Osteoblast (primary cell): ENCODE results near the gene CRYL1. TPM values are rescaled to one million over a fixed set of nuclear protein-coding genes. Genes with fewer than 3 reads are reported as not detected.

Source experiments
- DNase-seq: peaks from one replicate; pipeline ENCODE4 v3.0.0; 2011; ENCODE audit warnings: low spot score, mixed read lengths; ENCODE audit not compliant: insufficient read length; ENCODE audit errors: missing footprints
- H2AFZ ChIP-seq: 2 replicates; pipeline ENCODE4 v1.6.0; 2011; ENCODE audit warnings: mild to moderate bottlenecking, low read length
- H3K27ac ChIP-seq: 2 replicates; pipeline ENCODE4 v1.5.1; 2011; ENCODE audit warnings: mild to moderate bottlenecking, low read depth, low read length, moderate library complexity
- H3K27me3 ChIP-seq: 2 replicates; pipeline ENCODE4 v1.6.0; 2012; ENCODE audit warnings: mild to moderate bottlenecking, control low read depth, inconsistent platforms, low read length, moderate library complexity; ENCODE audit not compliant: insufficient read depth
- H3K36me3 ChIP-seq: 2 replicates; pipeline ENCODE4 v1.5.1; 2011; ENCODE audit warnings: mild to moderate bottlenecking, low read length, control low read depth, moderate library complexity; ENCODE audit not compliant: insufficient read depth
- H3K4me1 ChIP-seq: 2 replicates; pipeline ENCODE4 v1.5.1; 2011; ENCODE audit warnings: mild to moderate bottlenecking, low read length, control low read depth, moderate library complexity; ENCODE audit not compliant: insufficient read depth
- H3K4me2 ChIP-seq: 2 replicates; pipeline ENCODE4 v1.6.0; 2011; ENCODE audit warnings: mild to moderate bottlenecking, low read length; ENCODE audit not compliant: insufficient read depth
- H3K4me3 ChIP-seq: fragments of 200-600 bp; sonication (generic); 3 replicates; pipeline ENCODE4 v1.5.1; 2012; ENCODE audit warnings: mild to moderate bottlenecking, low read length, inconsistent platforms; ENCODE audit not compliant: insufficient read depth
- H3K79me2 ChIP-seq: 2 replicates; pipeline ENCODE4 v1.6.0; 2012; ENCODE audit warnings: mild to moderate bottlenecking, low read length, control low read depth, inconsistent platforms; ENCODE audit not compliant: insufficient read depth
- H3K9me3 ChIP-seq: 2 replicates; pipeline ENCODE4 v1.5.1; 2011; ENCODE audit warnings: low read depth, low read length, control low read depth
- H4K20me1 ChIP-seq: 2 replicates; pipeline ENCODE4 v1.6.0; 2012; ENCODE audit warnings: mild to moderate bottlenecking, low read length, control low read depth; ENCODE audit not compliant: insufficient read depth
- CTCF ChIP-seq: IDR thresholded peaks from 2 replicates; pipeline ENCODE4 v1.5.1; 2011; ENCODE audit warnings: mild to moderate bottlenecking, low read depth, low read length, moderate library complexity; ENCODE audit errors: extremely low read depth
- total RNA-seq: library from RNA; depleted of rRNA; stranded (reverse); fragments of >200 nt; gene quantifications from 2 replicates; pipeline ENCODE4 v1.2.3, GENCODE V29; 2012

The CRYL1 gene
- total RNA-seq, 1 donor, result 12.7 TPM

- DNase-seq, result no peak
- no peak overlapping the region for H3K4me2 ChIP-seq
- no peaks in the 10 kb centered on the region for H3K79me2 ChIP-seq
- peaks cover 2% of the 10 kb centered on the region for H3K27me3 ChIP-seq
- TF ChIP-seq CTCF, result no peak
- no peaks in the 10 kb centered on the region for H3K36me3 ChIP-seq
- no peaks in the 10 kb centered on the region for H4K20me1 ChIP-seq
- no peak overlapping the region for H3K27ac ChIP-seq
- H3K4me1 ChIP-seq, result no peaks in the 10 kb centered on the region
- no peak overlapping the region for H2AFZ ChIP-seq
- no peak overlapping the region for H3K4me3 ChIP-seq
- no peaks in the 10 kb centered on the region for H3K9me3 ChIP-seq
Measured at GRCh38 chr13:20442375-20442774, 83.3 kb downstream of the CRYL1 start.

- Histone ChIP-seq H3K79me2 (no peaks in the 10 kb centered on the region), H2AFZ (no peak overlapping the region), H4K20me1 (no peaks in the 10 kb centered on the region), H3K4me1 (no peaks in the 10 kb centered on the region), H3K4me2 (no peak overlapping the region), H3K27ac (no peak overlapping the region), H3K9me3 (no peaks in the 10 kb centered on the region), H3K4me3 (no peak overlapping the region), H3K27me3 (peaks cover 2% of the 10 kb centered on the region), H3K36me3 (no peaks in the 10 kb centered on the region)
- peak; percentile 78 for DNase-seq
- TF ChIP-seq CTCF, result no peak
Measured at GRCh38 chr13:20441879-20442278, 83.8 kb downstream of the CRYL1 start.

- Histone ChIP-seq H3K36me3 (no peaks in the 10 kb centered on the region), H3K4me2 (no peak overlapping the region), H2AFZ (no peak overlapping the region), H3K4me3 (no peak overlapping the region), H3K9me3 (no peaks in the 10 kb centered on the region), H3K27me3 (peaks cover 2% of the 10 kb centered on the region), H3K27ac (no peak overlapping the region), H3K79me2 (no peaks in the 10 kb centered on the region), H4K20me1 (no peaks in the 10 kb centered on the region), H3K4me1 (no peaks in the 10 kb centered on the region)
- DNase-seq, result no peak
- no peak for TF ChIP-seq CTCF
Measured at GRCh38 chr13:20441056-20441455, 84.6 kb downstream of the CRYL1 start.

- Histone ChIP-seq H3K9me3 (no peaks in the 10 kb centered on the region), H3K27ac (no peak overlapping the region), H3K4me1 (no peaks in the 10 kb centered on the region), H3K36me3 (no peaks in the 10 kb centered on the region), H3K4me3 (no peak overlapping the region), H3K79me2 (no peaks in the 10 kb centered on the region), H2AFZ (no peak overlapping the region), H3K4me2 (no peak overlapping the region), H3K27me3 (peaks cover 5% of the 10 kb centered on the region), H4K20me1 (no peaks in the 10 kb centered on the region)
- no peak for DNase-seq
- TF ChIP-seq CTCF, result no peak
Measured at GRCh38 chr13:20439261-20439660, 86.4 kb downstream of the CRYL1 start.
